GM19099 (cell line): ENCODE data around the gene SCAPER.

Experiments
- POLR2A ChIP-seq: IDR thresholded peaks from 3 replicates; pipeline ENCODE4 v1.6.1; 2011; ENCODE audit warnings: low read depth; ENCODE audit not compliant: insufficient read length; ENCODE audit errors: extremely low read depth

SCAPER gene

GRCh38 chr15:76866716-76867321 is 38.3 kb downstream of the SCAPER start:
- TF ChIP-seq POLR2A = no peak

GRCh38 chr15:76866008-76866407 is 39.1 kb downstream of the SCAPER start:
- no peak for TF ChIP-seq POLR2A

GRCh38 chr15:76865548-76865991 is 39.6 kb downstream of the SCAPER start:
- no peak for TF ChIP-seq POLR2A

- TF ChIP-seq POLR2A = no peak
These were observed 40.6 kb downstream of the SCAPER start for GRCh38 chr15:76864586-76864985.

GRCh38 chr15:76863693-76864092 is 41.4 kb downstream of the SCAPER start:
- no peak for TF ChIP-seq POLR2A

- no peak for TF ChIP-seq POLR2A
These were observed 42.0 kb downstream of the SCAPER start for GRCh38 chr15:76863123-76863522.

- TF ChIP-seq POLR2A = no peak
These were observed 43.2 kb downstream of the SCAPER start for GRCh38 chr15:76861815-76862397.

- TF ChIP-seq POLR2A = no peak
These were observed 44.9 kb downstream of the SCAPER start for GRCh38 chr15:76860201-76860600.

- no peak for TF ChIP-seq POLR2A
These were observed 58.4 kb downstream of the SCAPER start for GRCh38 chr15:76846782-76847181.

GRCh38 chr15:76844096-76844495 is 61.0 kb downstream of the SCAPER start:
- TF ChIP-seq POLR2A = no peak

- TF ChIP-seq POLR2A = no peak
These were observed 61.9 kb downstream of the SCAPER start for GRCh38 chr15:76843269-76843668.

- TF ChIP-seq POLR2A = no peak
These were observed 64.2 kb downstream of the SCAPER start for GRCh38 chr15:76840830-76841460.

- no peak for TF ChIP-seq POLR2A
These were observed 66.0 kb downstream of the SCAPER start for GRCh38 chr15:76839173-76839572.

- no peak for TF ChIP-seq POLR2A
These were observed 67.7 kb downstream of the SCAPER start for GRCh38 chr15:76837474-76837873.

- no peak for TF ChIP-seq POLR2A
These were observed 75.2 kb downstream of the SCAPER start for GRCh38 chr15:76829939-76830338.

- TF ChIP-seq POLR2A = no peak
These were observed 81.2 kb downstream of the SCAPER start for GRCh38 chr15:76823890-76824289.
